Esophagus squamous epithelium (tissue), 5 donors: ENCODE results near the gene NRK. TPM values are rescaled to one million over a fixed set of nuclear protein-coding genes. Genes with fewer than 3 reads are reported as not detected.
"Not testable (repeated sequence)": the region's sequence is repeated elsewhere in the genome, so short reads cannot be mapped to it uniquely, and the experiment has no call there.

Source experiments
- DNase-seq: peaks from one replicate; lab custom pipeline; 2025; lab: John Stamatoyannopoulos, UW
- H3K27ac ChIP-seq, 4 donors: fragments of 200-600 bp; sonication (generic); one replicate each; pipeline ENCODE4 v1.5.1; 2016 to 2019; ENCODE audit warnings: mild to moderate bottlenecking in 1 of 4
- H3K27me3 ChIP-seq, 4 donors: fragments of 200-600 bp; sonication (generic); 1 replicate in 3 of 4; 2 replicates in 1 of 4; pipeline versions ENCODE4 v1.5.1 to v1.6.0; 2017 to 2021; ENCODE audit warnings: antibody characterized with exemption in 1 of 4
- H3K36me3 ChIP-seq, 3 donors: fragments of 200-600 bp; sonication (generic); one replicate each; pipeline ENCODE4 v1.5.1; 2016 to 2019
- H3K4me1 ChIP-seq, 3 donors: fragments of 200-600 bp; sonication (generic); one replicate each; pipeline ENCODE4 v1.5.1; 2017 to 2019
- H3K4me3 ChIP-seq, 4 donors: fragments of 200-600 bp; sonication (generic); 1 replicate in 3 of 4; 2 replicates in 1 of 4; pipeline ENCODE4 v1.5.1; 2016 to 2019; ENCODE audit warnings: mild to moderate bottlenecking in 2 of 4, moderate library complexity in 1 of 4
- H3K9me3 ChIP-seq, 3 donors: fragments of 200-600 bp; sonication (generic); one replicate each; pipeline ENCODE4 v1.5.1; 2016 to 2019
- POLR2A ChIP-seq, 4 donors: fragments of 450-650 bp; IDR thresholded peaks; one replicate each; pipeline ENCODE4 v1.6.1; 2017; ENCODE audit warnings: antibody characterized with exemption in 4 of 4, mild to moderate bottlenecking in 4 of 4, moderate library complexity in 3 of 4
- WGBS, 2 donors: methylation state at CpG; one replicate each; pipeline ENCODE4 v1.1.5; 2018; 5-methylcytosine and 5-hydroxymethylcytosine counted together
- intact Hi-C: fragments of 100-400 bp; cut with DNase I; formaldehyde crosslinking; loops from one replicate; pipeline ENCODE4 v1.15.0; 2022
- total RNA-seq, 4 donors: library from RNA; depleted of rRNA; stranded (reverse); fragments of >200 nt; gene quantifications; one replicate each; pipeline ENCODE4 v1.1.0, GENCODE V29; 2016
- TF ChIP-seq, protein P1 (sequence below), 6 experiments: fragments of 450-650 bp in 4 of 6; fragments of 200-600 bp in 2 of 6; sonication (generic) in 2 of 6; IDR thresholded peaks; one replicate each; pipeline ENCODE4 v1.5.1; 2016 to 2019; ENCODE audit warnings: antibody characterized with exemption in 6 of 6, mild to moderate bottlenecking in 4 of 6, moderate library complexity in 4 of 6
- donor health status: DM: yes; HTN: yes; CAD: no.

Gene NRK
- total RNA-seq, 4 donors from 2014 or later = 1.1 TPM; not detected in 3

DNA sequence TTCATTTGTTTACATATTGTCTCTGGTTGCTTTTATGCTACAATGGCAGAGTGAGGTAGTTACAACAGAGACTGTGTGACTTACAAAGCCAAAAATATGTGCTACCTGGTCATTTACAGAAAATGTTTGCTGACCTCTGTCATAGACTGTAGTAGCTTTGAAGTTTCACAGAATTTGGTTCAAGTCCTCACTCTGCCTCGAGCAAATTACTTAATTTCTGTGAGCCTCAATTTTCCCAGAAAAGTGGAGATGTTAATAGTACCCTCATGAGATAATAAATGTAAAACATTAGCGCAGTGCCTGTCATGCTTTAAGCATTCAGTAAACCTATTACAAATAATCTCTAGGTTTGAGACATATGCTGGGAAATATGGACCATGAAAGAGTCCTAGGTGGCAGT, 18.4 kb upstream of the NRK start:
- 68 to 76% methylated on average over 2 of the region's 2 CpGs for WGBS, 2 donors

DNA sequence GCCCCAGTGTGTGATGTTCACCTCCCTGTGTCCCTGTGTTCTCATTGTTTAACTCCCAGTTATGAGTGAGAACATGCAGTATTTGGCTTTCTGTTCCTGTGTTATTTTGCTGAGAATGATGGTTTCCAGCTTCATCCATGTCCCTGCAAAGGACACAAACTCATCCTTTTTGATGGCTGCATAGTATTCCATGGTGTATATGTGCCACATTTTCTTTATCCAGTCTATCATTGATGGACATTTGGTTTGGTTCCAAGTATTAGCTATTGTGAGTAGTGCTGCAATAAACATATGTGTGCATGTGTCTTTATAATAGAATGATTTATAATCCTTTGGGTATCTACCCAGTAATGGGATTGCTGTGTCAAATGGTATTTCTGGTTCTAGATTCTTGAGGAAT, 16.7 kb upstream of the NRK start:
- H3K4me3 ChIP-seq, H3K4me1 ChIP-seq, H3K27me3 ChIP-seq, DNase-seq, intact Hi-C loops, H3K36me3 ChIP-seq, H3K9me3 ChIP-seq, H3K27ac ChIP-seq: not testable (repeated sequence)

More for the DNA sequence above, 18.4 kb upstream of the NRK start:
- Histone ChIP-seq H3K4me3 (no peak overlapping the region), H3K4me1 (no peaks in the 10 kb centered on the region), H3K27me3 (no peaks in the 10 kb centered on the region), H3K9me3 (no peaks in the 10 kb centered on the region), H3K36me3 (no peaks in the 10 kb centered on the region), H3K27ac (no peak overlapping the region)
- no peak for TF ChIP-seq POLR2A (IDR thresholded peaks at IDR 0.05)
- TF ChIP-seq, protein P1, sequence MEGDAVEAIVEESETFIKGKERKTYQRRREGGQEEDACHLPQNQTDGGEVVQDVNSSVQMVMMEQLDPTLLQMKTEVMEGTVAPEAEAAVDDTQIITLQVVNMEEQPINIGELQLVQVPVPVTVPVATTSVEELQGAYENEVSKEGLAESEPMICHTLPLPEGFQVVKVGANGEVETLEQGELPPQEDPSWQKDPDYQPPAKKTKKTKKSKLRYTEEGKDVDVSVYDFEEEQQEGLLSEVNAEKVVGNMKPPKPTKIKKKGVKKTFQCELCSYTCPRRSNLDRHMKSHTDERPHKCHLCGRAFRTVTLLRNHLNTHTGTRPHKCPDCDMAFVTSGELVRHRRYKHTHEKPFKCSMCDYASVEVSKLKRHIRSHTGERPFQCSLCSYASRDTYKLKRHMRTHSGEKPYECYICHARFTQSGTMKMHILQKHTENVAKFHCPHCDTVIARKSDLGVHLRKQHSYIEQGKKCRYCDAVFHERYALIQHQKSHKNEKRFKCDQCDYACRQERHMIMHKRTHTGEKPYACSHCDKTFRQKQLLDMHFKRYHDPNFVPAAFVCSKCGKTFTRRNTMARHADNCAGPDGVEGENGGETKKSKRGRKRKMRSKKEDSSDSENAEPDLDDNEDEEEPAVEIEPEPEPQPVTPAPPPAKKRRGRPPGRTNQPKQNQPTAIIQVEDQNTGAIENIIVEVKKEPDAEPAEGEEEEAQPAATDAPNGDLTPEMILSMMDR (IDR thresholded peaks at IDR 0.05) = no peak
- intact Hi-C loops = no loop called here
- DNase-seq = no peak

DNA sequence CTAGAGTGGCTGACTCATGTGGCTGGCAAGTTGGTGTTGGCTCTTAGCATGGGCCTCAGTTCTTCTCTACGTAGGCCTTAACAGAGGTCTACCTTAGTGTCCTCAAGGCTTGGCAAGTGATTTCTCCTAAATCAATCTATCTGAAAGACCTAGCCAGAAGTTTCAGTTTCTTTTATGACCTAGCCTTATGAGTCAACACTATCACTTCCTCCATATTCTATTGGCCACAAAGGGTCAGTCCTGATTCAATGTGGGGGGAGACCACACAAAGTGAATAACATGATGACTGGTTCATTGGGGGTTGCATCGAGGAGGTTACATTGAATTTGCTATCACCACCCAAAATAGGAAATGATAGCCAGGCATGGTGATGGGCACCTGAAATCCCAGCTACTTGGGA, 5.8 kb upstream of the NRK start:
- H3K4me3 ChIP-seq = no peak overlapping the region
- peaks cover 0 to 1% (median 0%) of the 10 kb centered on the region in 3 donors for H3K4me1 ChIP-seq
- intact Hi-C loops = no loop called here
- 60 to 80% methylated on average over 2 of the region's 2 CpGs for WGBS, 2 donors
- H3K36me3 ChIP-seq = no peaks in the 10 kb centered on the region
- H3K27me3 ChIP-seq = peaks cover 0 to 14% (median 7%) of the 10 kb centered on the region in 4 donors
- no peak overlapping the region for H3K27ac ChIP-seq
- no peak for DNase-seq
- H3K9me3 ChIP-seq = no peaks in the 10 kb centered on the region
- TF ChIP-seq, protein P1 (IDR thresholded peaks at IDR 0.05) = no peak
- no peak for TF ChIP-seq POLR2A (IDR thresholded peaks at IDR 0.05)

DNA sequence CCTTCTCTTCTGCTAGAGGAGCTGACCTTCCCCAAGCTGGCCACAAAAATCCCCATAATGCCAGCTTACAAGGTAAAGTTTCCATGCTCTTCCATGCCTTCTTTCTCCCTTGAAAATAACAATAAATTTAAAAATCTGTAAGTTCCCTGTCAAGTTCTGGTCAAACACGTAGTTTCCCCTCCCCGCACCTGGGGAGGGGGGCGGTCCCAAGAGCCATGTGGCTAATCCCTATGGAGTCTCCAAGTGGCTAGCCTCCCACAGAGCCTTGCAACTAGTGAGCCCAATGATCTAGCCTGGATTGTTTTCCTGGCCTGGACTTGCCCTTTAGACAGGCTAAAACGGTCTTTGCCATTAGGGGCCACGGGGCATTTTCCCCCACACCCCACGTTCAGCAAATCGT, 2.1 kb upstream of the NRK start:
- H3K36me3 ChIP-seq = no peaks in the 10 kb centered on the region
- intact Hi-C loops = no loop called here
- H3K27me3 ChIP-seq = peaks cover 0 to 34% (median 7%) of the 10 kb centered on the region in 4 donors
- TF ChIP-seq POLR2A (IDR thresholded peaks at IDR 0.05) = no peak
- TF ChIP-seq, protein P1 (IDR thresholded peaks at IDR 0.05) = no peak
- no peak overlapping the region for H3K4me3 ChIP-seq
- H3K27ac ChIP-seq = no peak overlapping the region
- no peaks in the 10 kb centered on the region for H3K9me3 ChIP-seq
- DNase-seq = no peak
- 8 to 41% methylated on average over 3 to 7 of the region's 7 CpGs for WGBS, 2 donors
- peaks cover 0 to 10% (median 0%) of the 10 kb centered on the region in 3 donors for H3K4me1 ChIP-seq

DNA sequence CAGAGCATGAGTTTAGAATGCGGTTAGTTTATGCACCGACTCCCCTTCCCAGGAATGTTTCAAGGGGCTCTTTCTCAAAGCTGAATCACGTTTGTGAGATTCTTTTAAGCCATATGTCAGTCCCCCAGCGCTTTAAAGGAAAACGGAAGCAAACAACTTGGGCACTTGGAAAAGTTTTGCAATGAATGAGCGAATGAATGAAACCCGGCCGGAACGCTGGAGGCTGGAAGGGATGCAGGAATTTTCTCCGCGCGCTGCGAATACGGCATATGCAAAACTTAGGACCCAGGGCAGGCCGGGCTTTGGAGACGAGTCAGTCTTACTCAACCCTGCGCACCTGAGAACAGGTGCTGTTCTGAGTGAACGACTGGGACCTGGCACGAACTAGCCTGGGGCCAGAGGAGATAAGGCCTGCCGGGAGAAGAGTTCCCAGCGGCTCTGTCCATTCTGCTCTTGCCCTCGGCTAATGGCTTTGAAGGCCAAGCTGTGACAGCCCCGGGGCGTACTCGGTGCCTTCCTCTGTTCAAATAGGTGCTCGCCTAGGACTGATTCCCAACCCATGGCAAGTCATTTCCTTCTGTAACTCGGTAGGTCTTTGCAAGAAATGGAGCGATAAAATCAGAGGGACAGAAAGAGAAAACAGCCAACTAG, 743 bp upstream of the NRK start:
- no peak overlapping the region for H3K27ac ChIP-seq
- TF ChIP-seq, protein P1 (IDR thresholded peaks at IDR 0.05) = no peak
- no peak for TF ChIP-seq POLR2A (IDR thresholded peaks at IDR 0.05)
- H3K36me3 ChIP-seq = no peaks in the 10 kb centered on the region
- peak overlapping the region in 3 of 4 donors; percentile 21 to 51 (median 37) for H3K4me3 ChIP-seq
- intact Hi-C loops = no loop called here
- DNase-seq = no peak
- peaks cover 0 to 10% (median 0%) of the 10 kb centered on the region in 3 donors for H3K4me1 ChIP-seq
- H3K27me3 ChIP-seq = peaks cover 0 to 34% (median 7%) of the 10 kb centered on the region in 4 donors
- H3K9me3 ChIP-seq = no peaks in the 10 kb centered on the region
- WGBS, 2 donors = 33 to 42% methylated on average over 1 to 28 of the region's 28 CpGs
